ENCODE measurements around the gene INTS3. TPM values are rescaled to one million over a fixed set of nuclear protein-coding genes. Genes with fewer than 3 reads are reported as not detected.
A peak's percentile ranks its signal among the peaks of the same experiment; 100 is the strongest.

Gene INTS3
- total and polyA plus RNA-seq, 9 of the 15 experiments (the other 6 are each of a cell fraction or from before 2014, with no cell fraction given), result 6.3 to 24.1 (median 14.3) TPM

DNA sequence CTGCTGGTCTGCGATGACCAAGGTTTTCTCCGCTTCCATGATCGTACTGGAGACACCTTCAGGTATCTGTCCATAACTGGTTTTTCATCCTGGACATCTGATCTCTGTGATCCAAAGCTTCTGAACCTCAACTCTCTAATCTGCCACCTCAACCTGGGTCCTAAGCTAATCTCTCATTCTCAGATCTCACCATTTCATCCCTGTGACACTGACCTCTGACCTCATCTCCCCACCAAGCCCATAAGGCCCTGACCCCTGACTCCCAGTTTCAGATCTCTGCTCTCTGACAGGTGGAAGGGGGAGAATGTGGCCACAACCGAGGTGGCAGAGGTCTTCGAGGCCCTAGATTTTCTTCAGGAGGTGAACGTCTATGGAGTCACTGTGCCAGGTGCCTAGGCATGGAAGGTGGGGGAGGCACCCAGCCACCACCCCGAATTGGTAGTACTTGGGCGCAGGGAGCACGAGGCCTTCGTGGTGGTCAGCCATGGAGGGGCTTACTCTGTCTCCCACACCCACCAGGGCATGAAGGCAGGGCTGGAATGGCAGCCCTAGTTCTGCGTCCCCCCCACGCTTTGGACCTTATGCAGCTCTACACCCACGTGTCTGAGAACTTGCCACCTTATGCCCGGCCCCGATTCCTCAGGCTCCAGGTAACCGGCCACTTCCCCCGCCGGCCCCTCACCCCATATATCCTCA lies 51.1 kb downstream of the INTS3 start (continued):
- TF ChIP-seq MNT (conservative IDR thresholded peaks at IDR 0.05), result no peak
- TF ChIP-seq NR2C2 (CRISPR knock-in tag; IDR thresholded peaks at IDR 0.05), result no peak
- TF ChIP-seq NR2C2 (tag; IDR thresholded peaks at IDR 0.05), result peak; percentile 42; the same call in 1 of the 2 replicates
- TF ChIP-seq, protein P1, sequence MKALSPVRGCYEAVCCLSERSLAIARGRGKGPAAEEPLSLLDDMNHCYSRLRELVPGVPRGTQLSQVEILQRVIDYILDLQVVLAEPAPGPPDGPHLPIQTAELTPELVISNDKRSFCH (CRISPR knock-in tag; IDR thresholded peaks at IDR 0.05), result no peak
- TF ChIP-seq, protein P1 (tag; IDR thresholded peaks at IDR 0.05), result no peak
- TF ChIP-seq NFIC (IDR thresholded peaks at IDR 0.05), result peak; percentile 65
- TF ChIP-seq TGIF2 (CRISPR knock-in tag; IDR thresholded peaks at IDR 0.05), result no peak
- TF ChIP-seq TEAD1 (CRISPR knock-in tag; IDR thresholded peaks at IDR 0.05), result peak; percentile 17 to 82; a peak in 1 of 4 replicates
- no peak for TF ChIP-seq TARDBP (IDR thresholded peaks at IDR 0.05)
- TF ChIP-seq CXXC5 (CRISPR knock-in tag; IDR thresholded peaks at IDR 0.05), result 0 out of 2 replicates have a peak, but pooled peaks have one; percentile 33
- peak; percentile 86 for TF ChIP-seq MTA2 (IDR thresholded peaks at IDR 0.05; ENCODE audit: low read depth)
- TF ChIP-seq TAL1 (IDR thresholded peaks at IDR 0.05), result peak; percentile 94
- 0 out of 2 replicates have a peak, but pooled peaks have one; percentile 24 for TF ChIP-seq SMARCA4 (IDR thresholded peaks at IDR 0.05)
- TF ChIP-seq, protein P2, sequence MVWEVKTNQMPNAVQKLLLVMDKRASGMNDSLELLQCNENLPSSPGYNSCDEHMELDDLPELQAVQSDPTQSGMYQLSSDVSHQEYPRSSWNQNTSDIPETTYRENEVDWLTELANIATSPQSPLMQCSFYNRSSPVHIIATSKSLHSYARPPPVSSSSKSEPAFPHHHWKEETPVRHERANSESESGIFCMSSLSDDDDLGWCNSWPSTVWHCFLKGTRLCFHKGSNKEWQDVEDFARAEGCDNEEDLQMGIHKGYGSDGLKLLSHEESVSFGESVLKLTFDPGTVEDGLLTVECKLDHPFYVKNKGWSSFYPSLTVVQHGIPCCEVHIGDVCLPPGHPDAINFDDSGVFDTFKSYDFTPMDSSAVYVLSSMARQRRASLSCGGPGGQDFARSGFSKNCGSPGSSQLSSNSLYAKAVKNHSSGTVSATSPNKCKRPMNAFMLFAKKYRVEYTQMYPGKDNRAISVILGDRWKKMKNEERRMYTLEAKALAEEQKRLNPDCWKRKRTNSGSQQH (CRISPR knock-in tag; IDR thresholded peaks at IDR 0.05), result no peak
- TF ChIP-seq KLF16 (IDR thresholded peaks at IDR 0.05), result peak; percentile 77; the same call in 1 of the 2 replicates
- no peak for TF ChIP-seq GTF2B (IDR thresholded peaks at IDR 0.05; ENCODE audit: extremely low read depth, insufficient read length)
- no peak for TF ChIP-seq ZNF134 (CRISPR knock-in tag; conservative IDR thresholded peaks at IDR 0.05)
- no peak for TF ChIP-seq ZNF124 (CRISPR knock-in tag; IDR thresholded peaks at IDR 0.05)
- no peak for TF ChIP-seq MAFK (IDR thresholded peaks at IDR 0.05; ENCODE audit: low read length)
- TF ChIP-seq RBBP5 (IDR thresholded peaks at IDR 0.05; ENCODE audit: borderline replicate concordance, insufficient read depth, low read length, poor library complexity, severe bottlenecking), result no peak
- no peak for TF ChIP-seq IRF2 (CRISPR knock-in tag; IDR thresholded peaks at IDR 0.05)
- TF ChIP-seq ARID1B (IDR thresholded peaks at IDR 0.05), result peak; percentile 85
- TF ChIP-seq CBFA2T3 (IDR thresholded peaks at IDR 0.05), result peak; percentile 95
- no peak for TF ChIP-seq E2F1 (CRISPR knock-in tag; IDR thresholded peaks at IDR 0.05)
- no peak for TF ChIP-seq ZNF184 (CRISPR knock-in tag; IDR thresholded peaks at IDR 0.05)
- peak; percentile 65; the same call in 1 of the 2 replicates for TF ChIP-seq HDAC2 (IDR thresholded peaks at IDR 0.05)

All from K562 (cell line).